Islet precursor cell (in vitro differentiated cells): ENCODE measurements around the gene PARP6.
"Not testable (repeated sequence)": the region's sequence is repeated elsewhere in the genome, so short reads cannot be mapped to it uniquely, and the experiment has no call there.

Experiments
- DNase-seq: peaks from one replicate; pipeline ENCODE4 v3.0.0-alpha.2; 2018

PARP6 gene

GRCh38 chr15:72280751-72281150 lies 8.4 kb upstream of the PARP6 start:
- no peak for DNase-seq

DNA sequence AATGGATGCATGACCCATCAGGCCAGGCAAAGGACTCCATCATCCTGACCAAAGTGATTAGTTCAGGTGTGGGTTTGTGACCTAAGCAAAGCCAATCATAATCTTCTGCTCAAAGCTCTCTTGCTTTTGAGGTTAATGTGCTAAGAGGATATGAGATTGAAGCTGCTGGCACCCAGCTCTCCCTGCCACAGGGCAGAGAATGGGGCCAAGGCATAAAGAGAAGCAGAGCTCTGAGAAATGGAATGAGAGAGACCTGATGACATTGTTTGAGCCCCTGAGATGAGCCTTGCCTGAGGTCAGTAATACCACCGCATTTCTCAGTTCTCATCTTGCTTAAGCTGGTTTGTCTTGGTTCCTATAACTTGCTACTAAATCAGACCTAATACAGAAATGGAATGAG lies 6.4 kb upstream of the PARP6 start:
- no peak for DNase-seq

DNA sequence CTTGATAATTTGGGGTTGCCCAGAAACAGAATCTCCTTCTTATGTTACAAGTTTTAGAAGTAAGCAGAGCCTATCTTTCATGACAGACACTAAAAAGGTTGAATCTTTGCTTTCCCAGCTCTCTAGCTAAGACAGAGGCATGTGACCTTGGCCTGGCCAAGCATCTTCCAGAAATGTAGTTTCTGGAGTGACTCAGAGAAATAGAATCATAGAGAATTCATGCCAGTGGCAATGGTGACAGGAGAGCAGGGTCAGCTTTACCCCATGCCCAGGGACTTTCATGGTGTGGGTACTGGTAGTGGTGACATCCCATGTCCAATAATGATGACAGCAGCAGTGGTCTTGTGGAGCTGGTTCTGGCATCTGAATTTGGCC lies 4.0 kb upstream of the PARP6 start:
- DNase-seq: peak; percentile 12

GRCh38 chr15:72275635-72276325 lies 3.4 kb upstream of the PARP6 start:
- not testable (repeated sequence) for DNase-seq

- peak; percentile 27 for DNase-seq
These were observed 621 bp upstream of the PARP6 start for GRCh38 chr15:72272997-72273352.

DNA sequence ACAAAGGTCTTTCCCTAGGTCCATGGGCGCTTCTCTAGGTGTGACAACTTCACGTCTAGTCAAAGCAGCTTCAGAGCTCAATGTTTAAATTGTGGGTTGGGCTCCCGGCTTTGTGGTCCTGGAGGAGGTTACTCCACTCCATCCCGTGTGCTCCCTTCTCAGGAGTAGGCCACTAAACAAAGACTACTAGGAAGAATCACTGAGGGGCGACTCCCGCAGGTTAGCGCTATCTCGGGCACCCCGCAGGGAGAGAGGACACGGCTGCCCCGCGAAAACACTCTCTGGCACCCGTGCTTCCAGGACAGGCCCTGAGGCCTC lies 500 bp downstream of the PARP6 start:
- no peak for DNase-seq

DNA sequence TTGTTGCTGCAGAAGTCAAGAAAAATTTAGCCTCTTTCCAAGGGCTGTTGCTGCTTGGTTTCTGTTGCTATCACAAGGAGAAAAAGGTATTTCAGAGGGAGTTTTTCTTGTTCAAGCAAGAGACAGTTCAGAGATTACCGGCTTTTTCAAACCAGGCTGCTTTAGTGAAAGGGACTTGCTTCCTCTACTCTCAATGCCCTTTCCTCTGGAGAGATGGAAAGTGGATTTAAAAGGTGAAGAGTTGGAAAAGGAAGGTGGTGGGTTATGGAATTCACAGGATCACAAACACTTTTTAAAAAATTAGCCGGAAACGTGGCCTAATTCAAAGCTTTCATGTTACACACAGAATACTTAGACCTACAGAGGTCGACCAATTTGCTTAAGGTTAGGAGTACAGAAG lies 1.1 kb downstream of the PARP6 start:
- DNase-seq: no peak

DNA sequence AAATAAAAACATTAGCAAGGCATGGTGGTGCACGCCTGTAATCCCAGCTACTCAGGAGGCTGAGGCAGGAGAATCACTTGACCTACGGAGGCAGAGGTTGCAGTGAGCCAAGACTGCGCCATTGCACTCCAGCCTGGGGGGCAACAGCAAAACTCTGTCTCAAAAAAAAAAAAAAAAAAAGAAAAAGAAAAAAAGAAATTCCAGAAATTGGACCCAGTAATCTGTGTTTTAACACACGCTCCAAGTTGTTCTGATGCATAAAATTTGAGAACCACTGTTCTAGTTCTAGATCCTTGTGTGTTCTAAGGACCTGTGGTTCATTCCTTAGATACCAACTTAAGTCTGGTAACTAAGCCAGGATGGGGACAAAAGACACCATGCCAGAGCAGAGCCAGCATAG lies 2.6 kb downstream of the PARP6 start:
- DNase-seq: no peak

GRCh38 chr15:72265031-72265430 lies 7.3 kb downstream of the PARP6 start:
- no peak for DNase-seq

GRCh38 chr15:72252663-72253299 lies 19.6 kb downstream of the PARP6 start:
- no peak for DNase-seq

- no peak for DNase-seq
These were observed 23.1 kb downstream of the PARP6 start for GRCh38 chr15:72249142-72249810.

GRCh38 chr15:72248514-72248913 lies 23.8 kb downstream of the PARP6 start:
- DNase-seq: no peak

- DNase-seq: no peak
These were observed 29.5 kb downstream of the PARP6 start for GRCh38 chr15:72242775-72243370.

- no peak for DNase-seq
These were observed 32.7 kb downstream of the PARP6 start for GRCh38 chr15:72239652-72240051.

DNA sequence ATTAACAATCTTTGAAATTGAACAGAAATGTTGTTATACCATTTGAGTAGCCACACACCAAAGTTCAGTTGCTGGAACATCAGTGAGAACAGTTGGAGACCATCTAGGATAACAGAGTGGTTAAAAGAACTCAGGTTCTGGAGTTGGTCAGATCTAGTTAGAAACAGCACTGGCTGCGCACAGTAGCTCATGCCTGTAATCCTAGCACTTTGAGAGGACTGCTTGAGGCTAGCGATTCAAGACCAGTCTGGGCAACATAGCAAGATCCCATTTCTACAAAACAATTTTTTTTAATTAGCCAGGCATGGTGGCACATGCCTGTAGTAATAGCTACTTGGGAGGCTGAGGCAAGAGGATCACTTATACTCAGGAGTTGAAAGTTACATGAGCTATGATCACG lies 33.8 kb downstream of the PARP6 start:
- no peak for DNase-seq

DNA sequence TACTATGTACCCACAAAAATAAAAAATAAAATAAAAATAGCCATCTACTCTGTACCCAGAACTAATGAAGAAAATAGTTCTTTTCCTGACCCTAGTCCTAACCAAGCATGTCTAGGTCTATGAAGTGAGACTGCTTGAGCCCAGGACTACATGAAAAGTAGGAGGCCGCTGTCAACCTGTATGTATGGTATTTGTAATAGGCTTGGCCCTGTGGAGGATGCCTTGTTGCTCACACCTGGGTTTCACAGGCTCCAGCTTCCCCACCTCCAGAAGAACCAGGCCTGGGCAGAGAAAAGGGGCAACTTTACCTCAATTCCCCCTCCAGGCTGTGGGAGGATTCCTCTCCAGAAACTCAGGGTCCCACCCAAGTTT lies 34.5 kb downstream of the PARP6 start:
- DNase-seq: no peak

GRCh38 chr15:72237029-72237852 lies 35.1 kb downstream of the PARP6 start:
- peak; percentile 97 for DNase-seq

GRCh38 chr15:72236381-72237003 lies 35.9 kb downstream of the PARP6 start:
- no peak for DNase-seq

GRCh38 chr15:72235298-72235697 lies 37.1 kb downstream of the PARP6 start:
- no peak for DNase-seq

- DNase-seq: no peak
These were observed 38.6 kb downstream of the PARP6 start for GRCh38 chr15:72233769-72234168.

GRCh38 chr15:72231833-72232478 lies 40.4 kb downstream of the PARP6 start:
- peak; percentile 70 for DNase-seq
